B cell (primary cell): ENCODE data around the gene CIT.

Experiments used
- CTCF ChIP-seq: fragments of 200-600 bp; IDR thresholded peaks from one replicate; pipeline ENCODE4 v1.8.0; 2022; ENCODE audit warnings: antibody characterized with exemption, mild to moderate bottlenecking
- EZH2 ChIP-seq: IDR thresholded peaks from 2 replicates; pipeline ENCODE4 v1.6.1; 2012; ENCODE audit warnings: borderline replicate concordance, low read depth, mild to moderate bottlenecking, moderate library complexity, low read length; ENCODE audit not compliant: insufficient read depth, poor library complexity, severe bottlenecking

DNA sequence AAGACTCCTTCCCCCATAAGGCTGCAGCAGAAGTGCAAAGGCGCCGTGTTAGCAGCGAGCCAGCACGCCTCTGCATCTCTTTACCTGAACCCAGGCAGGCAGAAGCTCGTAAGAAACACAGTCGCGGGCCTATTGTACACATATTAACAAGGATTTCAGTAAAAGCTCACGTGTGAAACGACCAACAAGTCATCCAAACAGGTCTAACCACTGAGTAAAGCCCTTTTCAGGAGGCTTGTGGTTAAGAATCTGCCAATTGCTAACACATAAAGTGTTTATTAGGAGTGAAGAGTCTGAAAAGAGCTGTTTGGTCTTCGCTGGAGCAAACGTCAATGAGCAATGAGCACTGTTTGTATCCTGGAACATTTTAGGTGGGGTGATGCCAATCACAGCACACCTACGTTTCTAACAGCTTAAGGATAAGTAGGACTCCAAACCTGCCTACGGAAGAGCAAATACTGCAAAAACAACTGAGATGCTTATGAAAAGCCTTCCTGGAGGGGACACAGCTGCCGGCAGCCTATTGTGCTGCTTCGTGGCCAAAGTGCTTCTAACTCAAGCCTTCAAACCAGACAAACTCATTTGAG, 166.1 kb downstream of the CIT start:
- TF ChIP-seq CTCF = no peak
- no peak for TF ChIP-seq EZH2
